SK-N-MC (cell line): ENCODE results near the gene RHBDF2.

Experiments used
- DNase-seq: peaks from one replicate; pipeline ENCODE4 v3.0.0-alpha.2; 2011; ENCODE audit warnings: low read depth, low spot score
- H3K27ac ChIP-seq: fragments of 200-600 bp; sonication (generic); 2 replicates; pipeline ENCODE4 v1.5.1; 2016; ENCODE audit warnings: mixed run types
- H3K36me3 ChIP-seq: fragments of 200-600 bp; sonication (generic); 2 replicates; pipeline ENCODE4 v1.6.1; 2017; ENCODE audit warnings: antibody characterized with exemption, low read length, mixed read lengths; ENCODE audit not compliant: insufficient read depth
- H3K4me3 ChIP-seq: fragments of 200-600 bp; sonication (generic); 2 replicates; pipeline ENCODE4 v1.5.1; 2016
- H3K9ac ChIP-seq: fragments of 200-600 bp; sonication (generic); 2 replicates; pipeline ENCODE4 v1.8.0; 2017; ENCODE audit warnings: mixed run types, mixed read lengths; ENCODE audit not compliant: insufficient read length
- H3K9me3 ChIP-seq: fragments of 200-600 bp; sonication (generic); 2 replicates; pipeline ENCODE4 v1.6.1; 2017; ENCODE audit warnings: low read depth, mild to moderate bottlenecking, antibody characterized with exemption, low read length, moderate library complexity, mixed read lengths
- EZH2 ChIP-seq: fragments of 200-600 bp; sonication (generic); IDR thresholded peaks from one replicate; pipeline ENCODE4 v1.6.1; 2017; ENCODE audit warnings: antibody characterized with exemption
- FOXP2 ChIP-seq: optimal IDR thresholded peaks from 2 replicates; pipeline ENCODE3; 2011; ENCODE audit warnings: mild to moderate bottlenecking, moderate library complexity; ENCODE audit not compliant: insufficient read depth; ENCODE audit errors: extremely low read length, control extremely low read depth
- POLR2AphosphoS5 ChIP-seq: IDR thresholded peaks from 2 replicates; pipeline ENCODE4 v1.6.1; 2012; ENCODE audit warnings: mild to moderate bottlenecking, low read depth, low read length, borderline replicate concordance

The RHBDF2 gene

DNA sequence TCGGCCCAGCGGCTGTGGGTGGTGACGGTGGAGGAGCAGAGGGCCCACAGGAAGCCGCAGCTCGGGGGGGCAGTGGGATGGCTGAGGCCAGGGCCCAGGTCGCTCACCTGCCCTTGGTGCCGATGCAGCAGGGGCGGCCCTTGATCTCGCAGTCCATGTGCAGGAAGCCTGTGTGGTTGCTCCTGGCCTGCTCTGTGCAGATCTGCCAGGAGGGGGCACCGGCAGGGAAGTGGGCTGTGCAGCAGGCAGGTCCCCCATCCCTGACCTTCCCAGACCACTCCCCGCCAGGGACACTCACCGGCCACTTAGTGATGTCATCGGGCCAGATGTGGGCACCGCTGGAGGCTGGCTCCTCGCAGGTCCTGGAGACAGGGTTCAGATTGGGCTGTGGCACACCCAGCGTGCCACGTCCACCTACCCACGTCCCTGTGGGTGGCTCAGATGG, 27.7 kb downstream of the RHBDF2 start:
- Histone ChIP-seq H3K4me3 (no peak overlapping the region), H3K9ac (no peak overlapping the region), H3K27ac (no peak overlapping the region), H3K36me3 (no peaks in the 10 kb centered on the region), H3K9me3 (no peaks in the 10 kb centered on the region)
- no peak for TF ChIP-seq EZH2
- TF ChIP-seq FOXP2 = no peak
- TF ChIP-seq POLR2AphosphoS5 = no peak
- no peak for DNase-seq

DNA sequence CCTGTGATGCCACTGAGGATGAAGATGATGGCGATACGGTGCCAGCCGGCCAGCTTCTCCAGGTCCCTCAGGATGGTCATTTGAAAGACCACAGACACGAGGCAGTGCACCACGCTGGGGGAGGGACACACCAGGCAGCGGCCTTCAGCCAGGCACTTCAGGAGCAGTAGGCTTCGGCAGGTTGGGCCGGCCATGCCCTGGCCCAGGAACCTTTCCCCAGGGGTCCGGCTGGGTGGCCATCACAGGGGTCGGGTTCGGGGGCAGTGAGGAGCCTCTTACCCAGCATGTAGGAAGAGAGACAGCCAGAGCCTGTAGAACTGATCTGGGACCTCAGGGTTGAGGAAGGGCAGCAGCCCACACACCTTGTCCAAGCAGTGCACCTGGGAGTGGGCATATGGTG, 28.5 kb downstream of the RHBDF2 start:
- no peak for TF ChIP-seq FOXP2
- H3K4me3 ChIP-seq = no peak overlapping the region
- H3K9ac ChIP-seq = no peak overlapping the region
- DNase-seq = no peak
- H3K36me3 ChIP-seq = no peaks in the 10 kb centered on the region
- no peaks in the 10 kb centered on the region for H3K9me3 ChIP-seq
- H3K27ac ChIP-seq = no peak overlapping the region

DNA sequence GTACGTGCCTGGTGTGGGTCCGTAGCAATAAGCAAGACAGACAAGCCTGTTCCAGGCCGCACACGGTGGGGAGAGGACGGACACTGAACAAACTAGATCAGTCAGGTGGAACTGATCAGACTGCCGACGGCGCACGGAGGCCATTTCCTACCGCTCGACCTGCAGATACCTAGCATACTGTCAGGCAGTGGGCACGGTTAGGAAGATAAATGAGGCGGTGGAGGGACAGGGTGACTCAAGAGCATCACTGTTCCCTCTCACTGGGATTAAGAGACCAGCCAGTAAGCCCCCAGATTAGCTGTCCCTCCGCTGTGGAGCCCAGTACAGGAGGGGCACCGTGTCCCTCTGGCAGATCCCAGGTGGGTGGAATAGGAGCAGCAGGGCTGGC, 29.0 kb downstream of the RHBDF2 start:
- Histone ChIP-seq H3K9me3 (no peaks in the 10 kb centered on the region), H3K4me3 (no peak overlapping the region), H3K27ac (no peak overlapping the region), H3K36me3 (no peaks in the 10 kb centered on the region), H3K9ac (no peak overlapping the region)
- TF ChIP-seq POLR2AphosphoS5 (no peak), EZH2 (no peak), FOXP2 (no peak)
- DNase-seq = no peak

DNA sequence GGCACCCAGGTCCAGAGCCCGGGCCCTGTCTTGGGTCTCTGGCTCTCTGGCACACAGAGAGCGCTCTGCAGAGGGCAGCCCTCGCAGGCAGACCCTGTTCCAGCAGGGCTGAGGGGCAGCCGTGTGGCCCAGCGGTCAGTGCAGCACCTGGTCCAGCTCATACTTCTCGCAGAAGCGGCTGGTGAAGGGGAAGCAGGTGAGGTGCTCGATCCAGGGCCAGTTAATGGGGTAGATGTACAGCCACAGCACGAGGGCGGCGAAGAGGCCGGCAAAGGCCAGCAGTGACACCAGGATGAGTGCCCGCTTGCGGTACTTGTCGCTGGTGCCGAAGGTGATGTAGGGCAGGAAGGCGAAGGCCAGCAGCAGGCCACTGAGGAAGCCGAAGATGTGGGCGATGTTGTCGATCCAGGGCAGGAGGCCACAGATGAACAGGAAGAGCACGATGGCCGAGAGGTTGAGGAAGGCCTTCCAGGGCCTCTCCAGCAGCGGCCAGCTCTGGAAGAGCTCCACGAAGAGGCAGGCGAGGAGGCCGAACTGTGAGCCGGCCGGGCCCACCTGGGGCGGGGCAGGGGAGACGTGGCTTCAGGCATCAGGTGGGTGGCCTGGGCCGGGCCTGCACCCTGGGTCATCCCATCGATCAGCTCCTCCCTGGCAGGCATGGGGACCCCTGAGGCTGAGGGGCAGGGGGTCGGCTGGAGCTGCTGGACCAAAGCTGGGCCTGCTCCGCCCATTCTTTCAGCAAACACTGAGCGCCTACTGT, 29.5 kb downstream of the RHBDF2 start:
- no peaks in the 10 kb centered on the region for H3K36me3 ChIP-seq
- H3K27ac ChIP-seq = no peak overlapping the region
- H3K9ac ChIP-seq = no peak overlapping the region
- DNase-seq = no peak
- H3K9me3 ChIP-seq = no peaks in the 10 kb centered on the region
- no peak overlapping the region for H3K4me3 ChIP-seq
- no peak for TF ChIP-seq FOXP2
- TF ChIP-seq EZH2 = no peak
- TF ChIP-seq POLR2AphosphoS5 = no peak

DNA sequence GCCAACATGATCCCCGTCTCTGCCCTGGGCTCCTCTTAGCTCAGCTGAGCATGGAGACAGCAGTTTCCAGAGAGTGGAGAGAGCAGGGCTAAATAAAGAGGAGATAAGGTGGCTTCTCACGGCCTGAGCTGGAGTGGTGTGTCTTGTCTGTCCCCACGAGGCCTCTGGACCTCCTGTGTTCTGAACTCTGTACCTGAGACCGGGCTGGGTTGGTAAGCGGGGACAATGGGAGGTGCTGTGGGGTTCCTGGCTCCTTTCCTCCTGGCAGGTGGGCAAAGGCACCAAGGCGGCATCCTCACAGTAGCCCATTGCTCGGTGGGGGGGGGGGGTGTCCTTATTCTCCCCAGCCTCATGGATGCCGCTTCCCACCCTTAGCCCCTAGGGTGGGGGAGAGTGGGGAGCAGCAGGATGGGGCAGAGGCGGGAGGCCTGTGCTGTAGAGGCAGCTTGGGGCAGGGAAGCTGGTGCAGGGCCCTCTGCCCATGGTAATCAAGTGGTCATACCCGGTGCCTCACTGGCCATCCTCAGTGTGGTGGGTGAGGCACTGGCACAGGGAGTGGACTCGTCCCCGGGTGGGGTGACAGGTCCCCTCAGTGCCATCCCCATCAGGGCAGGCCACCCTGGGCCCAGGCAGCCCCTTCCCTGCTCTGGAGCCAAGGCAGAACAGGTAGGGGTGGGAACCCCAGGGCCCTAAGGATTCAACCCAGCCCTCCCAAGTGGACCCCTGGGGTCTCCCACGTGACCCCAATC, 31.1 kb downstream of the RHBDF2 start:
- Histone ChIP-seq H3K9ac (no peak overlapping the region), H3K9me3 (no peaks in the 10 kb centered on the region), H3K27ac (no peak overlapping the region), H3K36me3 (no peaks in the 10 kb centered on the region), H3K4me3 (no peak overlapping the region)
- no peak for DNase-seq
- TF ChIP-seq FOXP2 = no peak
- TF ChIP-seq EZH2 = no peak
- no peak for TF ChIP-seq POLR2AphosphoS5

DNA sequence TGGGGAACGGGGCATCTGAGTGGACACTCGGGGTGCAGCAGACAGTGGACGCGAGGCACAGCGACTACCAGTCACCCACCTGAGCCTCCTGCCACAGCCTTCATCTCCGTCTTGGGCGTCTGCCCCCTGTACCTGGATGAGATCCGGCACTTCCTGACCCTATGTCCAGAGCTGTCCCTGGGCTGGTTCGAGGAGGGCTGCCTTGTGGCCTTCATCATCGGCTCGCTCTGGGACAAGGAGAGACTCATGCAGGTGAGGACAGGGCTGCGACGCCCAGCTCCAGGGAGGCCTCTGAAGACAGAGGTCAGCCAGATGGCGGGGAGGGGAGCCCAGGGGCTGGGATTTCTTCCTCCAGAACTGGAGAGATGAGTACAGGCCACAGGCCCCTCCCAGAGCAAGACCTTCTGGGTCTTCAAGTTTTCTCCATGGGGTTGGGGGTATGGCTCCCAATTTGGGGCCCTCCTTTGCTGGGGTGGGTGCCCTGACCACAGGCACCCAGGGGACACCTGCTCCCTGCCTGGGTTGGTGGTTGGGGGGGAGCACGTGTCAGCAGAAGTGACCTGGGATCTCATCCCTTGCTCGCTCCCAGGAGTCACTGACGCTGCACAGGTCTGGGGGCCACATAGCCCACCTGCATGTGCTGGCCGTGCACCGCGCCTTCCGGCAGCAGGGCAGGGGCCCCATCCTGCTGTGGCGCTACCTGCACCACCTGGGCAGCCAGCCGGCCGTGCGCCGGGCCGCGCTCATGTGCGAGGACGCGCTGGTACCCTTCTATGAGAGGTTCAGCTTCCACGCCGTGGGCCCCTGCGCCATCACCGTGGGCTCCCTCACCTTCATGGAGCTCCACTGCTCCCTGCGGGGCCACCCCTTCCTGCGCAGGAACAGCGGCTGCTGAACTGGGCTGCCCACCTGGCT, 31.9 kb downstream of the RHBDF2 start:
- Histone ChIP-seq H3K27ac (no peak overlapping the region), H3K4me3 (no peak overlapping the region), H3K36me3 (no peaks in the 10 kb centered on the region), H3K9me3 (no peaks in the 10 kb centered on the region), H3K9ac (no peak overlapping the region)
- no peak for TF ChIP-seq POLR2AphosphoS5
- TF ChIP-seq FOXP2 = no peak
- TF ChIP-seq EZH2 = no peak
- no peak for DNase-seq

DNA sequence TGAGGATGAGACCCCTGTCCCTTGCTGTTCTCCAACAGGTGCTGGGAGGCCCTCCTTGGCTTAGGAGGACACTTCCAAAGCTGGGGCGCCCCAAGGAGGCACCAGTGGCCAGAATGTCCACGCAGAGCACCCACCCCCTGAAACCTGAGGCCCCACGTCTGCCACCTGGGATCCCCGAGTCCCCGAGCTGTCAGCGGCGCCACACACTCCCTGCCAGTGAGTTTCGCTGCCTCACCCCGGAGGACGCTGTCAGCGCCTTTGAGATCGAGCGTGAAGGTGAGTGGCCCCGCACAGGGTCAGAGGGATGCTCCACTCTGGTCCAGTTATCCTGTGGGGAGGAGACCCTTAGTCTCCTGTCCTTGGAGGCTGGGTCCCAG, 32.6 kb downstream of the RHBDF2 start:
- TF ChIP-seq EZH2 (no peak), FOXP2 (no peak), POLR2AphosphoS5 (no peak)

DNA sequence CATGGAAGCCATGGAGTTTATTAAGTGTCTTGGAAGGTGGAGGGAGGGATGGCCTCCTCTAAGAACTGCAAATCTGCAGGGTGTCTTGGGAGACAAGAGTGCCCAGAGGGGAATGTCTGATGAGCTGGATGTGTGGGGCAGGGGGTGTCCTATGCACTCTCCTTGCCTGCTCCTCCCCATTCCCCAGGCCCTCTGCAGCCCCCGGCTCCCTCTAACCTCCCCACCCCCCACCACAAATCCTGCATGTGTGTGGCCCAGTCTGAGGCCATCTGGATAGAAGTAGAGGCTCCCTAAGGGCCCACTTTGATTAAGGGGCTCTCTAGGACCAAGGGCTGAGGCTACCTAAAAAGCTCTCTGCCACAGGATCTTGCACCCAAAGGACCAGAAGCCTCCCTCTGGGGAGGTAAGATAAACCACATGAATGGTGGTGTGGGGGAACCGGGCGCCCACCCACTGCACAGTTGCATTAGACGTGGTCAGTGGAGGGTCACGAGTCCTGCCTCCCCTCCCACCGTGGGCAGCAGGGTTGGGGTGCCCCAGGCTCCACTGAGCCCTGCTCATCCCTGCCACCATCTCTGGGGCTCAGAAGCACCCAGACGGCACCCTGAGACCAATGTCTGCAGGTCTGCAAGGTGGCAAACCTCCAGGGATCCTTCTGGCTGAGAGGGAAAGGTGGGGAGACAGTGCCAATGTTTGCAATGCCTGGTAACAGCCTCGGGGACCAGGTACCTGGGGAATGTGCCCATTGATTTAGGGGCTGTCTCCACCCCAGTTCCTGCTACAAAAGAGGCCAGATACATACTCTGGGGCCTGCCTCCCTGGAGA, 33.2 kb downstream of the RHBDF2 start:
- no peaks in the 10 kb centered on the region for H3K36me3 ChIP-seq

More for the DNA sequence above, 32.6 kb downstream of the RHBDF2 start:
- Histone ChIP-seq H3K36me3 (no peaks in the 10 kb centered on the region), H3K4me3 (no peak overlapping the region), H3K9ac (no peak overlapping the region), H3K27ac (no peak overlapping the region), H3K9me3 (no peaks in the 10 kb centered on the region)
- DNase-seq = no peak

More for the DNA sequence above, 33.2 kb downstream of the RHBDF2 start:
- peak overlapping the region; percentile 15; the same call in 1 of the 2 replicates for H3K27ac ChIP-seq
- no peaks in the 10 kb centered on the region for H3K9me3 ChIP-seq
- TF ChIP-seq FOXP2 = no peak
- no peak for TF ChIP-seq EZH2
- no peak for TF ChIP-seq POLR2AphosphoS5
- no peak overlapping the region for H3K9ac ChIP-seq
- DNase-seq = no peak
- H3K4me3 ChIP-seq = peak overlapping the region; percentile 52
